H9 (cell line): ENCODE measurements around the gene ZNF76. TPM values are rescaled to one million over a fixed set of nuclear protein-coding genes. Genes with fewer than 3 reads are reported as not detected.
A peak's percentile ranks its signal among the peaks of the same experiment; 100 is the strongest.

ENCODE experiments used
- DNase-seq: peaks from one replicate; pipeline ENCODE4 v3.0.0-alpha.2; 2017
- H2AFZ ChIP-seq: one replicate; pipeline ENCODE4 v1.6.1; 2013; ENCODE audit warnings: mild to moderate bottlenecking, low read length, control low read depth, moderate library complexity
- H2AK5ac ChIP-seq: 2 replicates; pipeline ENCODE4 v1.6.1; 2013; ENCODE audit warnings: low read length, control low read depth, mixed read lengths; ENCODE audit not compliant: insufficient read length
- H2BK120ac ChIP-seq: one replicate; pipeline ENCODE4 v1.6.1; 2013; ENCODE audit warnings: low read depth, mild to moderate bottlenecking, low read length, control low read depth, inconsistent platforms; ENCODE audit not compliant: poor library complexity, severe bottlenecking
- H2BK12ac ChIP-seq: 2 replicates; pipeline ENCODE4 v1.6.1; 2013; ENCODE audit warnings: low read length, control low read depth, mixed read lengths, low read depth; ENCODE audit not compliant: insufficient read length
- H2BK15ac ChIP-seq: 2 replicates; pipeline ENCODE4 v1.6.1; 2013; ENCODE audit warnings: low read depth, low read length, control low read depth
- H2BK20ac ChIP-seq: one replicate; pipeline ENCODE4 v1.6.1; 2013; ENCODE audit warnings: low read depth, mild to moderate bottlenecking, low read length, control low read depth, inconsistent platforms; ENCODE audit not compliant: poor library complexity, severe bottlenecking
- H2BK5ac ChIP-seq: 2 replicates; pipeline ENCODE4 v1.6.1; 2013; ENCODE audit warnings: low read length, control low read depth, mixed read lengths; ENCODE audit not compliant: insufficient read length
- H3K14ac ChIP-seq: 2 replicates; pipeline ENCODE4 v1.6.1; 2013; ENCODE audit warnings: low read length, control low read depth; ENCODE audit not compliant: insufficient read depth
- H3K18ac ChIP-seq: 2 replicates; pipeline ENCODE4 v1.6.1; 2013; ENCODE audit warnings: low read depth, mild to moderate bottlenecking, mixed read lengths, low read length, control low read depth; ENCODE audit not compliant: insufficient read length
- H3K23ac ChIP-seq: 2 replicates; pipeline ENCODE4 v1.6.1; 2013; ENCODE audit warnings: low read length, control low read depth, mixed read lengths, low read depth; ENCODE audit not compliant: insufficient read length
- H3K23me2 ChIP-seq: 2 replicates; pipeline ENCODE4 v1.6.1; 2013; ENCODE audit warnings: low read depth, mild to moderate bottlenecking, mixed read lengths, low read length, control low read depth; ENCODE audit not compliant: insufficient read length, poor library complexity, severe bottlenecking
- H3K27ac ChIP-seq: 2 replicates; pipeline ENCODE4 v1.5.1; 2013; ENCODE audit warnings: low read length, control low read depth, mixed read lengths, low read depth; ENCODE audit not compliant: insufficient read length
- H3K27me3 ChIP-seq: 2 replicates; pipeline ENCODE4 v1.6.1; 2013; ENCODE audit warnings: low read length, control low read depth, inconsistent platforms; ENCODE audit not compliant: insufficient read depth
- H3K4ac ChIP-seq: 2 replicates; pipeline ENCODE4 v1.6.1; 2013; ENCODE audit warnings: low read depth, mild to moderate bottlenecking, control low read depth, inconsistent platforms, low read length, moderate library complexity
- H3K4me1 ChIP-seq: 2 replicates; pipeline ENCODE4 v1.6.1; 2013; ENCODE audit warnings: low read length, control low read depth, inconsistent platforms; ENCODE audit not compliant: insufficient read depth
- H3K4me2 ChIP-seq: 2 replicates; pipeline ENCODE4 v1.6.1; 2013; ENCODE audit warnings: low read length, control low read depth, mixed read lengths; ENCODE audit not compliant: insufficient read length, insufficient read depth
- H3K56ac ChIP-seq: 2 replicates; pipeline ENCODE4 v1.6.1; 2013; ENCODE audit warnings: low read depth, mild to moderate bottlenecking, mixed read lengths, low read length, control low read depth; ENCODE audit not compliant: insufficient read length
- H3K79me1 ChIP-seq: 2 replicates; pipeline ENCODE4 v1.6.1; 2013; ENCODE audit warnings: low read depth, mild to moderate bottlenecking, moderate library complexity, low read length, control low read depth, inconsistent platforms; ENCODE audit not compliant: insufficient read depth, poor library complexity, severe bottlenecking
- H3K79me2 ChIP-seq: 2 replicates; pipeline ENCODE4 v1.6.1; 2013; ENCODE audit warnings: low read length, control low read depth, inconsistent platforms; ENCODE audit not compliant: insufficient read depth
- H3K9ac ChIP-seq: 2 replicates; pipeline ENCODE4 v1.6.1; 2013; ENCODE audit warnings: low read length, control low read depth, mixed read lengths; ENCODE audit not compliant: insufficient read length; ENCODE audit errors: extremely low read depth
- H3K9me3 ChIP-seq: one replicate; pipeline ENCODE4 v1.6.1; 2013; ENCODE audit warnings: low read depth, low read length, inconsistent platforms; ENCODE audit not compliant: control insufficient read depth
- H3T11ph ChIP-seq: one replicate; pipeline ENCODE4 v1.6.1; 2013; ENCODE audit warnings: mild to moderate bottlenecking, low read length, control low read depth, inconsistent platforms
- H4K20me1 ChIP-seq: one replicate; pipeline ENCODE4 v1.6.1; 2013; ENCODE audit not compliant: control insufficient read depth, insufficient read length, insufficient read depth
- H4K5ac ChIP-seq: 2 replicates; pipeline ENCODE4 v1.6.1; 2013; ENCODE audit warnings: low read depth, mild to moderate bottlenecking, mixed read lengths, low read length, control low read depth; ENCODE audit not compliant: insufficient read length
- H4K8ac ChIP-seq: replicated peaks from 2 replicates; pipeline ENCODE4 v1.6.1; 2013; ENCODE audit warnings: low read length, control low read depth, mixed read lengths, low read depth; ENCODE audit not compliant: insufficient read length
- H4K91ac ChIP-seq: 2 replicates; pipeline ENCODE4 v1.6.1; 2013; ENCODE audit warnings: low read depth, mild to moderate bottlenecking, moderate library complexity, mixed read lengths, low read length, control low read depth; ENCODE audit not compliant: insufficient read length
- H3K27ac Mint-ChIP-seq, 3 experiments: 2 replicates in 2 of 3; 3 replicates in 1 of 3; pipeline ENCODE4 v1.8.0; 2020 to 2021; ENCODE audit warnings: mixed read lengths in 3 of 3, mild to moderate bottlenecking in 1 of 3, moderate library complexity in 1 of 3
- H3K27me3 Mint-ChIP-seq: 2 replicates; pipeline ENCODE4 v1.8.0; 2021; ENCODE audit warnings: low read depth, mild to moderate bottlenecking, moderate library complexity, mixed read lengths
- H3K36me3 Mint-ChIP-seq, 3 experiments: 2 replicates in 2 of 3; 3 replicates in 1 of 3; pipeline ENCODE4 v1.8.0; 2020 to 2021; ENCODE audit warnings: low read depth in 3 of 3, mixed read lengths in 3 of 3; ENCODE audit not compliant: insufficient read depth in 1 of 3
- H3K4me1 Mint-ChIP-seq, 2 experiments: 2 replicates each; pipeline ENCODE4 v1.8.0; 2020; ENCODE audit warnings: mixed read lengths in 2 of 2
- H3K4me3 Mint-ChIP-seq, 2 experiments: 2 replicates in 1 of 2; 3 replicates in 1 of 2; pipeline ENCODE4 v1.8.0; 2020 to 2021; ENCODE audit warnings: mild to moderate bottlenecking in 2 of 2, mixed read lengths in 2 of 2, moderate library complexity in 1 of 2
- H3K9me3 Mint-ChIP-seq, 2 experiments: 2 replicates in 1 of 2; 3 replicates in 1 of 2; pipeline ENCODE4 v1.8.0; 2020; ENCODE audit warnings: mild to moderate bottlenecking in 2 of 2, mixed read lengths in 2 of 2, moderate library complexity in 1 of 2
- WGBS: extraction: QIAGEN DNeasy Blood & Tissue Kit; methylation state at CpG from one replicate; pipeline ENCODE4 v1.1.7; 2013; ENCODE audit warnings: missing lambda C conversion rate, low lambda C conversion rate, mixed read lengths; ENCODE audit not compliant: insufficient read length; ENCODE audit errors: extremely low coverage; 5-methylcytosine and 5-hydroxymethylcytosine counted together
- total RNA-seq: library from RNA; stranded (reverse); gene quantifications from 2 replicates; pipeline ENCODE4 v1.2.1, GENCODE V29; 2021
- TF ChIP-seq, protein P1 (sequence below): fragments of 200-600 bp; sonication (generic); conservative IDR thresholded peaks from 3 replicates; pipeline ENCODE4 v1.8.0; 2021; ENCODE audit warnings: antibody characterized with exemption, mild to moderate bottlenecking

Gene ZNF76
- total RNA-seq, 1 experiment from 2014 or later, result 21.1 TPM

DNA sequence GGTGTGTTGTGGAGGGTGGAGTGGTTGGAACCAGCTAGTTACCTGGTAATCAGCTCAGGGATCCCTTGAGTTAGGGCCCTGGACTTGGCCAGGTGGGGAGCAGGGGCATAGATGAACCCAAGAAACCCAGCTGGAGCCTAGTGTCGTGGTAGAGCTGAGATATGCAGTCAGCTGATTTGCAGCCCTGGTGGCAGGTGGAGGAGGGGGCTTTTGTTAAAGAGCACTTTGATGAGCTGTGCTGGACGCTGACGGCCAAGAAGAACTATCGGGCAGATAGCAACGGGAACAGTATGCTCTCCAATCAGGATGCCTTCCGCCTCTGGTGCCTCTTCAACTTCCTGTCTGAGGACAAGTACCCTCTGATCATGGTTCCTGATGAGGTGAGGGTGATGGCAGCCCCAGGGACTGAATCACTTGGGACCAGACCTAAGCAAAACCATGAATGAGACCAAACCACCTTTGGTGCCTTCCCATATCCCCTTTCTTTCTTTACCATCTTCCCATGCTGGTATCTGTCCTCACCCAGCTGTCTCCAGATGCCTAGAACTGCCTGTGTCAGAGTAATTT lies 50.8 kb downstream of the ZNF76 start:
- WGBS, result no CpG with 5 or more reads among the region's 6 CpGs
- Histone ChIP-seq H3T11ph (no peak overlapping the region), H3K14ac (no peak overlapping the region), H3K4ac (no peak overlapping the region), H4K91ac (no peak overlapping the region), H2BK15ac (no peak overlapping the region), H4K8ac (no peak overlapping the region), H3K79me2 (no peaks in the 10 kb centered on the region), H3K23me2 (no peaks in the 10 kb centered on the region), H2BK20ac (no peak overlapping the region), H4K20me1 (no peaks in the 10 kb centered on the region), H3K9ac (no peak overlapping the region), H3K9me3 (no peaks in the 10 kb centered on the region), H3K4me2 (no peak overlapping the region), H4K5ac (no peak overlapping the region), H3K27ac (no peak overlapping the region), H3K4me1 (no peaks in the 10 kb centered on the region), H2AK5ac (no peak overlapping the region), H2BK120ac (no peak overlapping the region), H2AFZ (no peak overlapping the region), H3K79me1 (no peaks in the 10 kb centered on the region), H2BK12ac (no peak overlapping the region), H2BK5ac (no peak overlapping the region), H3K23ac (no peak overlapping the region), H3K18ac (no peak overlapping the region), H3K27me3 (no peaks in the 10 kb centered on the region), H3K56ac (no peak overlapping the region)
- peaks cover 6 to 7% of the 10 kb centered on the region in 2 experiments; a peak in 2 of 4 replicates for H3K4me1 Mint-ChIP-seq
- H3K4me3 Mint-ChIP-seq, result no peak overlapping the region
- no peaks in the 10 kb centered on the region for H3K36me3 Mint-ChIP-seq
- no peak overlapping the region; a peak in 1 of 7 replicates for H3K27ac Mint-ChIP-seq
- peak; percentile 8 for DNase-seq
- no peaks in the 10 kb centered on the region for H3K9me3 Mint-ChIP-seq
- TF ChIP-seq, protein P1, sequence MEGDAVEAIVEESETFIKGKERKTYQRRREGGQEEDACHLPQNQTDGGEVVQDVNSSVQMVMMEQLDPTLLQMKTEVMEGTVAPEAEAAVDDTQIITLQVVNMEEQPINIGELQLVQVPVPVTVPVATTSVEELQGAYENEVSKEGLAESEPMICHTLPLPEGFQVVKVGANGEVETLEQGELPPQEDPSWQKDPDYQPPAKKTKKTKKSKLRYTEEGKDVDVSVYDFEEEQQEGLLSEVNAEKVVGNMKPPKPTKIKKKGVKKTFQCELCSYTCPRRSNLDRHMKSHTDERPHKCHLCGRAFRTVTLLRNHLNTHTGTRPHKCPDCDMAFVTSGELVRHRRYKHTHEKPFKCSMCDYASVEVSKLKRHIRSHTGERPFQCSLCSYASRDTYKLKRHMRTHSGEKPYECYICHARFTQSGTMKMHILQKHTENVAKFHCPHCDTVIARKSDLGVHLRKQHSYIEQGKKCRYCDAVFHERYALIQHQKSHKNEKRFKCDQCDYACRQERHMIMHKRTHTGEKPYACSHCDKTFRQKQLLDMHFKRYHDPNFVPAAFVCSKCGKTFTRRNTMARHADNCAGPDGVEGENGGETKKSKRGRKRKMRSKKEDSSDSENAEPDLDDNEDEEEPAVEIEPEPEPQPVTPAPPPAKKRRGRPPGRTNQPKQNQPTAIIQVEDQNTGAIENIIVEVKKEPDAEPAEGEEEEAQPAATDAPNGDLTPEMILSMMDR, result no peak
- peaks cover 2% of the 10 kb centered on the region for H3K27me3 Mint-ChIP-seq
